ENCODE data around the gene MARCO.

The MARCO gene

DNA sequence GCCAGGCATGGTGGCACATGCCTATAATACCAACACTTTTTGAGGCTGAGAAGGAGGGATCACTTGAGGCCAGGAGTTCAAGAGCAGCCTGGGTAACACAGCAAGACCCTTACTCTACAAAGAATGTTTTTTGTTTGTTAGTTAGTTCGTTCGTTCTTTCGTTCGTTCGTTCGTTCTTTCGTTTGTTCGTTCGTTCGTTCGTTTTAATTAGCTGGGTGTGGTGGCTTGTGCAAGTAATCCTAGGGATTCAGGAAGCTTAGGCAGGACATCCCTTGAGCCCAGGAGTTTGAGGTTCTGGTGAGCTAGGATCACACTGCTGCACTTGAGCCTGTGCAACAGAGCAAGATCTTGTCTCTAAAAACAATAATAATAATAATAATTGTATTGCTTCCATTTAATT is 98.7 kb downstream of the MARCO start:
- DNase-seq (ENCODE audit: low read depth, low spot score): no peak
- no peak overlapping the region for H3K27ac ChIP-seq

More for the DNA sequence above, 98.7 kb downstream of the MARCO start:
- Histone ChIP-seq H3K9me3 (ENCODE audit: low read depth, low read length) (no peaks in the 10 kb centered on the region), H3K9ac (ENCODE audit: insufficient read length) (no peak overlapping the region), H3K36me3 (ENCODE audit: insufficient read depth, low read length) (no peaks in the 10 kb centered on the region), H3K4me3 (no peak overlapping the region)
- TF ChIP-seq EZH2 (IDR thresholded peaks at IDR 0.05) (no peak), FOXP2 (optimal IDR thresholded peaks at IDR 0.05; ENCODE audit: control extremely low read depth, extremely low read length, insufficient read depth) (no peak), POLR2AphosphoS5 (IDR thresholded peaks at IDR 0.05; ENCODE audit: borderline replicate concordance, low read depth, low read length) (no peak)

Data from SK-N-MC (cell line).